HepG2 (cell line): Measurements from ENCODE around the gene ARMH2. TPM values are rescaled to one million over a fixed set of nuclear protein-coding genes. Genes with fewer than 3 reads are reported as not detected.

Experiments used
- ATAC-seq: fragments of 200-7000 bp; cut with Tn5 transposase; 3 replicates; pipeline ENCODE4 v1.9.1; 2020; ENCODE audit warnings: mild to moderate bottlenecking, moderate library complexity
- BruUV-seq: library from RNA; stranded (reverse); fragments of 400-500 nt; replicated peaks from 2 replicates; lab custom pipeline; 2021; lab: Mats Ljungman, UMichigan
- CTCF ChIA-PET: fragments of 300-600 bp; formaldehyde crosslinking; extraction: SDS; loops from one replicate; lab custom pipeline; 2021; ENCODE audit warnings: low total read pairs, inconsistent platforms, low intra/inter-chr PET ratio; lab: Yijun Ruan, JAX
- POLR2A ChIA-PET: fragments of 350-600 bp; sonication (Branson Sonifier 250); formaldehyde crosslinking; loops from one replicate; lab custom pipeline; 2020; ENCODE audit warnings: antibody characterized with exemption, inconsistent platforms; lab: Yijun Ruan, JAX
- DNase-seq: peaks from one replicate; pipeline ENCODE4 v3.0.0-alpha.2; 2015; ENCODE audit warnings: low spot score
- FAIRE-seq: peaks from 3 replicates; lab custom pipeline; 2011; peaks lifted over from hg19 to GRCh38; lab: Jason Lieb, UNC
- H2AFZ ChIP-seq: one replicate; pipeline ENCODE4 v1.6.1; 2011; ENCODE audit warnings: low read length, inconsistent platforms
- H3K27ac ChIP-seq: fragments of 300-600 bp; 3 replicates; pipeline ENCODE4 v1.8.0; 2011; ENCODE audit warnings: mixed run types, mild to moderate bottlenecking, mixed read lengths, low read length, inconsistent platforms; ENCODE audit not compliant: insufficient read depth; ENCODE audit errors: extremely low read length
- H3K27me3 ChIP-seq, 2 experiments: fragments of 200-600 bp in 1 of 2; 2 replicates in 1 of 2; 3 replicates in 1 of 2; pipeline versions ENCODE4 v1.6.0 to v1.8.0; 2011; ENCODE audit warnings: low read length in 2 of 2, mild to moderate bottlenecking in 2 of 2, moderate library complexity in 2 of 2, inconsistent platforms in 1 of 2; ENCODE audit not compliant: insufficient read depth in 2 of 2, control insufficient read depth in 1 of 2
- H3K36me3 ChIP-seq, 2 experiments: fragments of 200-600 bp in 1 of 2; replicated peaks in 1 of 2; 2 replicates in 1 of 2; 3 replicates in 1 of 2; pipeline versions ENCODE4 v1.5.1 to v1.8.0; 2011; ENCODE audit warnings: low read length in 2 of 2, inconsistent platforms in 1 of 2; ENCODE audit not compliant: insufficient read depth in 2 of 2, control insufficient read depth in 1 of 2
- H3K4me1 ChIP-seq: 2 replicates; pipeline ENCODE4 v1.5.1; 2012; ENCODE audit warnings: low read length, inconsistent platforms; ENCODE audit not compliant: insufficient read depth
- H3K4me2 ChIP-seq: 2 replicates; pipeline ENCODE4 v1.6.0; 2011; ENCODE audit warnings: low read depth, low read length, inconsistent platforms
- H3K4me3 ChIP-seq, 3 experiments: fragments of 200-600 bp in 1 of 3; sonication (generic), shearing (Covaris generic) in 1 of 3; replicated peaks in 1 of 3; 2 replicates each; pipeline ENCODE4 v1.5.1; 2011 to 2016; ENCODE audit warnings: low read length in 3 of 3, inconsistent platforms in 2 of 3, low read depth in 2 of 3, mild to moderate bottlenecking in 2 of 3, control low read depth in 1 of 3, mixed read lengths in 1 of 3; ENCODE audit not compliant: insufficient read depth in 1 of 3
- H3K79me2 ChIP-seq: one replicate; pipeline ENCODE4 v1.6.1; 2011; ENCODE audit warnings: low read length, inconsistent platforms; ENCODE audit not compliant: insufficient read depth
- H3K9ac ChIP-seq: 2 replicates; pipeline ENCODE4 v1.6.0; 2011; ENCODE audit warnings: mild to moderate bottlenecking, low read depth, low read length, inconsistent platforms; ENCODE audit not compliant: insufficient read depth
- H3K9me3 ChIP-seq: 2 replicates; pipeline ENCODE4 v1.5.1; 2012; ENCODE audit warnings: mild to moderate bottlenecking, low read length
- H4K20me1 ChIP-seq: 2 replicates; pipeline ENCODE4 v1.6.0; 2011; ENCODE audit warnings: inconsistent platforms, mild to moderate bottlenecking, low read length, moderate library complexity; ENCODE audit not compliant: insufficient read depth
- AFF4 ChIP-seq: sonication (generic); formaldehyde crosslinking; IDR thresholded peaks from 2 replicates; pipeline ENCODE4 v1.4.0; 2020; ENCODE audit warnings: missing genetic modification reagents
- AGO1 ChIP-seq: fragments of 200-400 bp; formaldehyde crosslinking; IDR thresholded peaks from 2 replicates; pipeline ENCODE4 v1.6.1; 2017; ENCODE audit warnings: mild to moderate bottlenecking, low read depth, low read length, moderate library complexity; ENCODE audit not compliant: poor library complexity, severe bottlenecking
- ARID2 ChIP-seq: sonication (generic); formaldehyde crosslinking; IDR thresholded peaks from 2 replicates; pipeline ENCODE4 v1.8.1; 2022; ENCODE audit warnings: mild to moderate bottlenecking, missing genetic modification reagents, borderline replicate concordance
- ATF2 ChIP-seq: sonication (generic); formaldehyde crosslinking; IDR thresholded peaks from 2 replicates; pipeline ENCODE4 v1.4.0; 2020; ENCODE audit warnings: missing genetic modification reagents
- GABPB1 ChIP-seq: IDR thresholded peaks from 2 replicates; pipeline ENCODE4 v1.6.1; 2016; ENCODE audit warnings: mild to moderate bottlenecking, missing genetic modification reagents, moderate library complexity, missing compliant biosample characterization
- HOMEZ ChIP-seq: IDR thresholded peaks from 2 replicates; pipeline ENCODE4 v1.6.1; 2016; ENCODE audit warnings: low read depth
- JUNB ChIP-seq: sonication (generic); formaldehyde crosslinking; IDR thresholded peaks from 2 replicates; pipeline ENCODE4 v1.8.0; 2022; ENCODE audit warnings: missing genetic modification reagents, mild to moderate bottlenecking, borderline replicate concordance
- RBAK ChIP-seq: sonication (generic); formaldehyde crosslinking; IDR thresholded peaks from 2 replicates; pipeline ENCODE4 v1.5.1; 2020; ENCODE audit warnings: mild to moderate bottlenecking, missing genetic modification reagents
- TOE1 ChIP-seq: sonication (generic); formaldehyde crosslinking; IDR thresholded peaks from 2 replicates; pipeline ENCODE4 v1.4.0; 2020; ENCODE audit warnings: mild to moderate bottlenecking, missing genetic modification reagents
- ZNF121 ChIP-seq: sonication (generic); formaldehyde crosslinking; IDR thresholded peaks from 2 replicates; pipeline ENCODE4 v1.5.0; 2020; ENCODE audit warnings: mild to moderate bottlenecking, missing genetic modification reagents
- ZNF281 ChIP-seq: sonication (generic); formaldehyde crosslinking; IDR thresholded peaks from 2 replicates; pipeline ENCODE4 v1.4.0; 2020; ENCODE audit warnings: missing genetic modification reagents, borderline replicate concordance
- ZNF33A ChIP-seq: sonication (generic); formaldehyde crosslinking; IDR thresholded peaks from 2 replicates; pipeline ENCODE4 v1.5.1; 2020; ENCODE audit warnings: missing genetic modification reagents, mild to moderate bottlenecking, moderate library complexity, borderline replicate concordance
- ZNF34 ChIP-seq: sonication (generic); formaldehyde crosslinking; IDR thresholded peaks from 2 replicates; pipeline ENCODE4 v1.4.0; 2020; ENCODE audit warnings: mild to moderate bottlenecking, missing genetic modification reagents, borderline replicate concordance
- ZNF556 ChIP-seq: sonication (generic); formaldehyde crosslinking; IDR thresholded peaks from 2 replicates; pipeline ENCODE4 v1.4.0; 2020; ENCODE audit warnings: mild to moderate bottlenecking, missing genetic modification reagents, borderline replicate concordance
- WGBS: methylation state at CpG from one replicate; pipeline ENCODE4 v1.1.6; 2017; ENCODE audit warnings: low lambda C conversion rate; 5-methylcytosine and 5-hydroxymethylcytosine counted together
- in situ Hi-C: cut with HindIII; loops from 2 replicates; pipeline ENCODE4 v1.10.0; 2017; ENCODE audit warnings: low pct_unique_long_range_greater_than_20kb; ENCODE audit not compliant: extremely low pct_ligation_motif_present
- intact Hi-C: fragments of 100-400 bp; cut with micrococcal nuclease; formaldehyde crosslinking; loops from one replicate; pipeline ENCODE4 v1.10.0; 2022; ENCODE audit not compliant: unreplicated experiment
- polyA plus RNA-seq, 8 experiments: library from polyadenylated mRNA; depleted of rRNA in 3 of 8; stranded (reverse) in 7 of 8; unstranded in 1 of 8; fragments of >200 nt; fragmentation: Illumina TruSeq in 4 of 8; extraction: Trizol in 4 of 8; gene quantifications; 2 replicates each; pipeline versions ENCODE4 v1.2.1 to v1.2.3, GENCODE V29; 2011 to 2016; ENCODE audit warnings: low read depth in 4 of 8, missing spikeins in 1 of 8, mixed read lengths in 1 of 8; ENCODE audit not compliant: insufficient read depth in 1 of 8
- total RNA-seq, 5 experiments: library from RNA; depleted of rRNA; stranded (reverse); fragments of >200 nt; fragmentation: Illumina TruSeq; extraction: Trizol; gene quantifications; 2 replicates each; pipeline ENCODE4 v1.2.3, GENCODE V29; 2016; ENCODE audit warnings: low read depth in 1 of 5

Gene ARMH2
- total and polyA plus RNA-seq, 2 of the 13 experiments (the other 11 are each of a cell fraction or from before 2014, with no cell fraction given) = not detected

- WGBS = 66% methylated on average over 3 of the region's 3 CpGs
- ChIA-PET POLR2A (no interaction called here), CTCF (no interaction called here)
- BruUV-seq = no TSS peak
- no peak overlapping the region for H2AFZ ChIP-seq
- H3K9me3 ChIP-seq = no peaks in the 10 kb centered on the region
- no peaks in the 10 kb centered on the region for H3K79me2 ChIP-seq
- in situ Hi-C loops (no loop called here), intact Hi-C loops (no loop called here)
- no peak overlapping the region for H3K4me2 ChIP-seq
- FAIRE-seq = no peak
- no peaks in the 10 kb centered on the region for H3K36me3 ChIP-seq
- peaks cover 29% of the 10 kb centered on the region for H3K4me1 ChIP-seq
- no peak for ATAC-seq
- no peak overlapping the region for H3K4me3 ChIP-seq
- H3K27me3 ChIP-seq = peaks cover 0 to 2% of the 10 kb centered on the region in 2 experiments; a peak in 1 of 5 replicates
- no peak for DNase-seq
- H3K9ac ChIP-seq = no peak overlapping the region
- H4K20me1 ChIP-seq = no peaks in the 10 kb centered on the region
- no peak overlapping the region for H3K27ac ChIP-seq
- no peak for TF ChIP-seq AGO1
- TF ChIP-seq RBAK (CRISPR knock-in tag) = no peak
- no peak for TF ChIP-seq ZNF34 (CRISPR knock-in tag)
- TF ChIP-seq GABPB1 (CRISPR knock-in tag) = no peak
- TF ChIP-seq ZNF121 = no peak
- TF ChIP-seq JUNB (CRISPR knock-in tag) = no peak
- no peak for TF ChIP-seq ZNF281
- TF ChIP-seq ATF2 (CRISPR knock-in tag) = no peak
- no peak for TF ChIP-seq ZNF556
- no peak for TF ChIP-seq HOMEZ
- no peak for TF ChIP-seq TOE1 (CRISPR knock-in tag)
- no peak for TF ChIP-seq ZNF33A (CRISPR knock-in tag)
- no peak for TF ChIP-seq AFF4 (CRISPR knock-in tag)
- no peak for TF ChIP-seq ARID2 (CRISPR knock-in tag)
Observed at GRCh38 chr6:24829657-24830056, 30.9 kb upstream of the ARMH2 start.
